HepG2 (cell line): ENCODE results near the gene LASP1. TPM values are rescaled to one million over a fixed set of nuclear protein-coding genes. Genes with fewer than 3 reads are reported as not detected.

Experiments used
- CENPX ChIP-seq: sonication (generic); formaldehyde crosslinking; IDR thresholded peaks from 2 replicates; pipeline ENCODE4 v1.9.0; 2021; ENCODE audit warnings: mild to moderate bottlenecking, missing genetic modification reagents, moderate library complexity
- HOXA5 ChIP-seq: sonication (generic); formaldehyde crosslinking; IDR thresholded peaks from 2 replicates; pipeline ENCODE4 v1.4.0; 2020; ENCODE audit warnings: missing genetic modification reagents
- KDM5A ChIP-seq: fragments of 200-600 bp; sonication (generic); IDR thresholded peaks from 2 replicates; pipeline ENCODE4 v1.7.0; 2018; ENCODE audit warnings: antibody characterized with exemption, mild to moderate bottlenecking, low read length, borderline replicate concordance
- MAFK ChIP-seq, 2 experiments: IDR thresholded peaks in 1 of 2; conservative IDR thresholded peaks in 1 of 2; 2 replicates each; pipeline ENCODE4 v1.6.1; 2011; ENCODE audit warnings: improper control_type of control experiment in 2 of 2, low read length in 2 of 2
- MED13 ChIP-seq: sonication (generic); formaldehyde crosslinking; IDR thresholded peaks from 2 replicates; pipeline ENCODE4 v1.5.0; 2020; ENCODE audit warnings: missing genetic modification reagents
- MLXIP ChIP-seq: sonication (generic); formaldehyde crosslinking; IDR thresholded peaks from 2 replicates; pipeline ENCODE4 v1.9.0; 2021; ENCODE audit warnings: missing genetic modification reagents, borderline replicate concordance
- PHF5A ChIP-seq: IDR thresholded peaks from one replicate; pipeline ENCODE4 v1.6.1; 2018; ENCODE audit warnings: low read depth, missing genetic modification reagents; ENCODE audit not compliant: unreplicated experiment
- POLR2AphosphoS5 ChIP-seq: IDR thresholded peaks from 2 replicates; pipeline ENCODE4 v1.6.1; 2012; ENCODE audit warnings: low read depth, low read length
- RARG ChIP-seq: sonication (generic); formaldehyde crosslinking; IDR thresholded peaks from 2 replicates; pipeline ENCODE4 v1.4.0; 2020; ENCODE audit warnings: low read depth, mild to moderate bottlenecking, missing genetic modification reagents
- TOE1 ChIP-seq: sonication (generic); formaldehyde crosslinking; IDR thresholded peaks from 2 replicates; pipeline ENCODE4 v1.4.0; 2020; ENCODE audit warnings: mild to moderate bottlenecking, missing genetic modification reagents
- ZNF264 ChIP-seq: sonication (generic); formaldehyde crosslinking; IDR thresholded peaks from 2 replicates; pipeline ENCODE4 v1.4.0; 2020; ENCODE audit warnings: missing genetic modification reagents
- ZNF501 ChIP-seq: sonication (generic); formaldehyde crosslinking; IDR thresholded peaks from 2 replicates; pipeline ENCODE4 v1.5.1; 2020; ENCODE audit warnings: mild to moderate bottlenecking, moderate library complexity, missing genetic modification reagents
- polyA plus RNA-seq, 8 experiments: library from polyadenylated mRNA; depleted of rRNA in 3 of 8; stranded (reverse) in 7 of 8; unstranded in 1 of 8; fragments of >200 nt; fragmentation: Illumina TruSeq in 4 of 8; extraction: Trizol in 4 of 8; gene quantifications; 2 replicates each; pipeline versions ENCODE4 v1.2.1 to v1.2.3, GENCODE V29; 2011 to 2016; ENCODE audit warnings: low read depth in 4 of 8, missing spikeins in 1 of 8, mixed read lengths in 1 of 8; ENCODE audit not compliant: insufficient read depth in 1 of 8
- total RNA-seq, 5 experiments: library from RNA; depleted of rRNA; stranded (reverse); fragments of >200 nt; fragmentation: Illumina TruSeq; extraction: Trizol; gene quantifications; 2 replicates each; pipeline ENCODE4 v1.2.3, GENCODE V29; 2016; ENCODE audit warnings: low read depth in 1 of 5
- TF ChIP-seq, protein P1 (sequence below): sonication (generic); formaldehyde crosslinking; IDR thresholded peaks from 2 replicates; pipeline ENCODE4 v1.4.0; 2020; ENCODE audit warnings: mild to moderate bottlenecking, missing genetic modification reagents
- TF ChIP-seq, protein P2 (sequence below): sonication (generic); formaldehyde crosslinking; IDR thresholded peaks from 2 replicates; pipeline ENCODE4 v1.4.0; 2020; ENCODE audit warnings: missing genetic modification reagents, borderline replicate concordance
- TF ChIP-seq, protein P3 (sequence below), 2 experiments: sonication (generic) in 1 of 2; formaldehyde crosslinking in 1 of 2; IDR thresholded peaks; 2 replicates each; pipeline versions ENCODE4 v1.4.0 to v1.6.1; 2016 to 2020; ENCODE audit warnings: borderline replicate concordance in 1 of 2, low read depth in 1 of 2, mild to moderate bottlenecking in 1 of 2, missing genetic modification reagents in 1 of 2

LASP1 gene
- total and polyA plus RNA-seq, 2 of the 13 experiments (the other 11 are each of a cell fraction or from before 2014, with no cell fraction given): 70.1 to 97.0 TPM

- TF ChIP-seq, protein P1, sequence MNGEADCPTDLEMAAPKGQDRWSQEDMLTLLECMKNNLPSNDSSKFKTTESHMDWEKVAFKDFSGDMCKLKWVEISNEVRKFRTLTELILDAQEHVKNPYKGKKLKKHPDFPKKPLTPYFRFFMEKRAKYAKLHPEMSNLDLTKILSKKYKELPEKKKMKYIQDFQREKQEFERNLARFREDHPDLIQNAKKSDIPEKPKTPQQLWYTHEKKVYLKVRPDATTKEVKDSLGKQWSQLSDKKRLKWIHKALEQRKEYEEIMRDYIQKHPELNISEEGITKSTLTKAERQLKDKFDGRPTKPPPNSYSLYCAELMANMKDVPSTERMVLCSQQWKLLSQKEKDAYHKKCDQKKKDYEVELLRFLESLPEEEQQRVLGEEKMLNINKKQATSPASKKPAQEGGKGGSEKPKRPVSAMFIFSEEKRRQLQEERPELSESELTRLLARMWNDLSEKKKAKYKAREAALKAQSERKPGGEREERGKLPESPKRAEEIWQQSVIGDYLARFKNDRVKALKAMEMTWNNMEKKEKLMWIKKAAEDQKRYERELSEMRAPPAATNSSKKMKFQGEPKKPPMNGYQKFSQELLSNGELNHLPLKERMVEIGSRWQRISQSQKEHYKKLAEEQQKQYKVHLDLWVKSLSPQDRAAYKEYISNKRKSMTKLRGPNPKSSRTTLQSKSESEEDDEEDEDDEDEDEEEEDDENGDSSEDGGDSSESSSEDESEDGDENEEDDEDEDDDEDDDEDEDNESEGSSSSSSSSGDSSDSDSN: peak; percentile 43; the same call in 1 of the 2 replicates
- TF ChIP-seq MED13 (CRISPR knock-in tag) (no peak), CENPX (CRISPR knock-in tag) (no peak), TOE1 (peak; percentile 25; the same call in 1 of the 2 replicates), MAFK (conservative IDR thresholded peaks at IDR 0.05 in 1 of 2, IDR thresholded peaks at IDR 0.05 in 1 of 2; ENCODE audit: low read length in 2 of 2) (peak; percentile 99), KDM5A (peak; percentile 67; the same call in 1 of the 2 replicates), ZNF501 (CRISPR knock-in tag) (peak; percentile 36; the same call in 1 of the 2 replicates), ZNF264 (CRISPR knock-in tag) (peak; percentile 83; the same call in 1 of the 2 replicates), PHF5A (CRISPR knock-in tag) (peak; percentile 58), HOXA5 (CRISPR knock-in tag) (peak; percentile 85), MLXIP (0 out of 2 replicates have a peak, but pooled peaks have one; percentile 30), POLR2AphosphoS5 (no peak), RARG (no peak)
- TF ChIP-seq, protein P2, sequence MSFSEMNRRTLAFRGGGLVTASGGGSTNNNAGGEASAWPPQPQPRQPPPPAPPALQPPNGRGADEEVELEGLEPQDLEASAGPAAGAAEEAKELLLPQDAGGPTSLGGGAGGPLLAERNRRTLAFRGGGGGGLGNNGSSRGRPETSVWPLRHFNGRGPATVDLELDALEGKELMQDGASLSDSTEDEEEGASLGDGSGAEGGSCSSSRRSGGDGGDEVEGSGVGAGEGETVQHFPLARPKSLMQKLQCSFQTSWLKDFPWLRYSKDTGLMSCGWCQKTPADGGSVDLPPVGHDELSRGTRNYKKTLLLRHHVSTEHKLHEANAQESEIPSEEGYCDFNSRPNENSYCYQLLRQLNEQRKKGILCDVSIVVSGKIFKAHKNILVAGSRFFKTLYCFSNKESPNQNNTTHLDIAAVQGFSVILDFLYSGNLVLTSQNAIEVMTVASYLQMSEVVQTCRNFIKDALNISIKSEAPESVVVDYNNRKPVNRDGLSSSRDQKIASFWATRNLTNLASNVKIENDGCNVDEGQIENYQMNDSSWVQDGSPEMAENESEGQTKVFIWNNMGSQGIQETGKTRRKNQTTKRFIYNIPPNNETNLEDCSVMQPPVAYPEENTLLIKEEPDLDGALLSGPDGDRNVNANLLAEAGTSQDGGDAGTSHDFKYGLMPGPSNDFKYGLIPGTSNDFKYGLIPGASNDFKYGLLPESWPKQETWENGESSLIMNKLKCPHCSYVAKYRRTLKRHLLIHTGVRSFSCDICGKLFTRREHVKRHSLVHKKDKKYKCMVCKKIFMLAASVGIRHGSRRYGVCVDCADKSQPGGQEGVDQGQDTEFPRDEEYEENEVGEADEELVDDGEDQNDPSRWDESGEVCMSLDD: peak; percentile 50; the same call in 1 of the 2 replicates
- TF ChIP-seq, protein P3, sequence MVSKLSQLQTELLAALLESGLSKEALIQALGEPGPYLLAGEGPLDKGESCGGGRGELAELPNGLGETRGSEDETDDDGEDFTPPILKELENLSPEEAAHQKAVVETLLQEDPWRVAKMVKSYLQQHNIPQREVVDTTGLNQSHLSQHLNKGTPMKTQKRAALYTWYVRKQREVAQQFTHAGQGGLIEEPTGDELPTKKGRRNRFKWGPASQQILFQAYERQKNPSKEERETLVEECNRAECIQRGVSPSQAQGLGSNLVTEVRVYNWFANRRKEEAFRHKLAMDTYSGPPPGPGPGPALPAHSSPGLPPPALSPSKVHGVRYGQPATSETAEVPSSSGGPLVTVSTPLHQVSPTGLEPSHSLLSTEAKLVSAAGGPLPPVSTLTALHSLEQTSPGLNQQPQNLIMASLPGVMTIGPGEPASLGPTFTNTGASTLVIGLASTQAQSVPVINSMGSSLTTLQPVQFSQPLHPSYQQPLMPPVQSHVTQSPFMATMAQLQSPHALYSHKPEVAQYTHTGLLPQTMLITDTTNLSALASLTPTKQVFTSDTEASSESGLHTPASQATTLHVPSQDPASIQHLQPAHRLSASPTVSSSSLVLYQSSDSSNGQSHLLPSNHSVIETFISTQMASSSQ (IDR thresholded peaks at IDR 0.05; ENCODE audit: low read depth): peak; percentile 52; the same call in 1 of the 2 replicates
- TF ChIP-seq, protein P3 (CRISPR knock-in tag; IDR thresholded peaks at IDR 0.05; ENCODE audit: borderline replicate concordance): no peak
These were observed 2.5 kb upstream of the LASP1 start (continued) for GRCh38 chr17:38867179-38867967.
